SJSA1 (cell line): Measurements from ENCODE around the gene SULT2B1. TPM values are rescaled to one million over a fixed set of nuclear protein-coding genes. Genes with fewer than 3 reads are reported as not detected.

Experiments used
- DNase-seq, 2 experiments: peaks; one replicate each; pipeline ENCODE4 v3.0.0-alpha.2; 2015 to 2020; ENCODE audit warnings: low spot score in 2 of 2, low read depth in 1 of 2
- H3K27ac ChIP-seq: fragments of 250-450 bp; sonication (Bioruptor Pico); 2 replicates; pipeline ENCODE4 v1.5.1; 2020; ENCODE audit warnings: mild to moderate bottlenecking, moderate library complexity
- H3K27me3 ChIP-seq: fragments of 250-450 bp; sonication (Bioruptor Pico); replicated peaks from 2 replicates; pipeline ENCODE4 v1.5.1; 2020; ENCODE audit warnings: mild to moderate bottlenecking, moderate library complexity
- H3K36me3 ChIP-seq: fragments of 250-450 bp; sonication (Bioruptor Pico); 2 replicates; pipeline ENCODE4 v1.5.1; 2020; ENCODE audit warnings: mild to moderate bottlenecking
- H3K4me1 ChIP-seq: fragments of 250-450 bp; sonication (Bioruptor Pico); replicated peaks from 2 replicates; pipeline ENCODE4 v1.6.1; 2021; ENCODE audit warnings: mild to moderate bottlenecking
- H3K4me3 ChIP-seq: fragments of 250-450 bp; sonication (Bioruptor Pico); 2 replicates; pipeline ENCODE4 v1.5.1; 2020; ENCODE audit warnings: mild to moderate bottlenecking
- H3K9me3 ChIP-seq: fragments of 250-450 bp; sonication (Bioruptor Pico); replicated peaks from 2 replicates; pipeline ENCODE4 v1.5.1; 2020; ENCODE audit warnings: mild to moderate bottlenecking
- total RNA-seq: library from RNA; depleted of rRNA; stranded (reverse); fragments of >200 nt; shearing (Covaris generic); gene quantifications from 2 replicates; pipeline ENCODE4 v1.2.3, GENCODE V29; 2014

The SULT2B1 gene
- total RNA-seq, 1 experiment from 2014 or later, result 0.37 TPM

GRCh38 chr19:48637449-48637947 is 85.5 kb downstream of the SULT2B1 start:
- Histone ChIP-seq H3K4me1 (peaks cover 37% of the 10 kb centered on the region), H3K9me3 (no peaks in the 10 kb centered on the region)

GRCh38 chr19:48637948-48638830 is 86.2 kb downstream of the SULT2B1 start:
- peak; percentile 59 to 84 for DNase-seq
- H3K27me3 ChIP-seq, result peaks cover 5% of the 10 kb centered on the region
- H3K27ac ChIP-seq, result peak overlapping the region; percentile 58
- H3K4me3 ChIP-seq, result peak overlapping the region; percentile 31
- H3K4me1 ChIP-seq, result peaks cover 37% of the 10 kb centered on the region
- no peaks in the 10 kb centered on the region for H3K9me3 ChIP-seq
- H3K36me3 ChIP-seq, result no peaks in the 10 kb centered on the region

More at GRCh38 chr19:48637449-48637947, 85.5 kb downstream of the SULT2B1 start:
- H3K27ac ChIP-seq, result peak overlapping the region; percentile 58
- H3K4me3 ChIP-seq, result peak overlapping the region; percentile 31
- DNase-seq, result peak; percentile 94 to 98
- H3K36me3 ChIP-seq, result no peaks in the 10 kb centered on the region
- H3K27me3 ChIP-seq, result peaks cover 5% of the 10 kb centered on the region

- no peak for DNase-seq
- no peak overlapping the region for H3K4me3 ChIP-seq
These were observed 86.9 kb downstream of the SULT2B1 start for GRCh38 chr19:48638831-48639381.

GRCh38 chr19:48639483-48640375 is 87.8 kb downstream of the SULT2B1 start:
- Histone ChIP-seq H3K9me3 (no peaks in the 10 kb centered on the region), H3K4me3 (no peak overlapping the region), H3K4me1 (peaks cover 27% of the 10 kb centered on the region), H3K27me3 (peaks cover 5% of the 10 kb centered on the region), H3K27ac (no peak overlapping the region), H3K36me3 (no peaks in the 10 kb centered on the region)
- DNase-seq, result no peak

More at GRCh38 chr19:48638831-48639381, 86.9 kb downstream of the SULT2B1 start:
- H3K27me3 ChIP-seq, result peaks cover 5% of the 10 kb centered on the region
- no peak overlapping the region for H3K27ac ChIP-seq
- H3K9me3 ChIP-seq, result no peaks in the 10 kb centered on the region
- peaks cover 35% of the 10 kb centered on the region for H3K4me1 ChIP-seq
- no peaks in the 10 kb centered on the region for H3K36me3 ChIP-seq

- no peak for DNase-seq
- H3K4me3 ChIP-seq, result no peak overlapping the region
- peaks cover 18% of the 10 kb centered on the region for H3K4me1 ChIP-seq
- peaks cover 13% of the 10 kb centered on the region for H3K27me3 ChIP-seq
- H3K9me3 ChIP-seq, result no peaks in the 10 kb centered on the region
- no peaks in the 10 kb centered on the region for H3K36me3 ChIP-seq
- H3K27ac ChIP-seq, result no peak overlapping the region
These were observed 89.9 kb downstream of the SULT2B1 start for GRCh38 chr19:48641850-48642249.

GRCh38 chr19:48642862-48643261 is 90.9 kb downstream of the SULT2B1 start:
- H3K9me3 ChIP-seq, result no peaks in the 10 kb centered on the region
- H3K27ac ChIP-seq, result no peak overlapping the region
- H3K36me3 ChIP-seq, result no peaks in the 10 kb centered on the region
- no peak for DNase-seq
- no peak overlapping the region for H3K4me3 ChIP-seq
- peaks cover 13% of the 10 kb centered on the region for H3K27me3 ChIP-seq
- H3K4me1 ChIP-seq, result peaks cover 9% of the 10 kb centered on the region

DNA sequence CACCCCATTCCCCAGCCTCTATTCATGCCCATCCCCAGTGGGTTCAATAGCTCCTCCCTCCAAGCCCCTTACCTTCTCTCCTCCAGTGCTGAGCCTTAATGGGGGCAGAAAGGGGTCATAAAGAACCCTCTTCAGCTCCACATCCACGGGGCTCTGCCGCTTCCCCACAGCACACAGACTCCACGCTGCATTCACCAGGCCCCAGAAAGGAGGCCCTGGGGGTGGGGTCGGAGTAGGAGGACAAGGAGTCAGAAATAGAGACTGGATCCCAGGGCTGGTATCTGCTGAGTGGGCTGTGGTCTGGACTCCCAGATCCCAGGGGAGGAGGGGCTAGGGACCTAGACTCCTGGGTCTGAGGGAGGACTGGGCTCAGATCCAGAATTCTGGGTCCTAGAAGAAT is 92.4 kb downstream of the SULT2B1 start:
- peaks cover 13% of the 10 kb centered on the region for H3K4me1 ChIP-seq
- H3K4me3 ChIP-seq, result no peak overlapping the region
- peaks cover 13% of the 10 kb centered on the region for H3K27me3 ChIP-seq
- H3K27ac ChIP-seq, result no peak overlapping the region
- no peak for DNase-seq
- no peaks in the 10 kb centered on the region for H3K9me3 ChIP-seq
- H3K36me3 ChIP-seq, result no peaks in the 10 kb centered on the region

- no peak overlapping the region for H3K27ac ChIP-seq
- H3K27me3 ChIP-seq, result peaks cover 13% of the 10 kb centered on the region
- peak in 1 of 2 experiments; percentile 59 for DNase-seq
- no peaks in the 10 kb centered on the region for H3K9me3 ChIP-seq
- no peak overlapping the region for H3K4me3 ChIP-seq
- H3K36me3 ChIP-seq, result no peaks in the 10 kb centered on the region
- peaks cover 19% of the 10 kb centered on the region for H3K4me1 ChIP-seq
These were observed 93.1 kb downstream of the SULT2B1 start for GRCh38 chr19:48644839-48645619.

DNA sequence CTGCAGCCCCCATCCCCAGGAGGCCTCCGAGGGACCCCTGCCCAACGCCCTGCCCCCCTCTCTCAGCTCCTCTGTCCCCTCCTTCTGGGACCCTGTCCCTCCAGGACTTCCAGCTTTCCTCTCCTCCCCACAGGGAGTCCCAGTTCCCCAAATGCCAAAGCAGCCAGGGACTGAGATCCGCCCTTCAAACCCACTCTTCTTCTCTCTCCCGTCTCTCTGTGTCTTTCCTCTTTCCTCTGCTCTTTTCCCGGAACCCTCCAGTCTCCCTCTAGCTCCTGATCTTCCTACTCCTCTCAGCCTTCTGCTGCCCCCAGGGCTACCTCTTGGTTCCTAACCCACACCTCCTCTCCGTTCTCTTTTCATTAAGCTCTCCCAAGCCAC is 93.6 kb downstream of the SULT2B1 start:
- Histone ChIP-seq H3K9me3 (no peaks in the 10 kb centered on the region), H3K4me1 (peaks cover 19% of the 10 kb centered on the region), H3K36me3 (no peaks in the 10 kb centered on the region), H3K4me3 (no peak overlapping the region), H3K27me3 (peaks cover 13% of the 10 kb centered on the region), H3K27ac (no peak overlapping the region)
- DNase-seq, result no peak

GRCh38 chr19:48646001-48646721 is 94.2 kb downstream of the SULT2B1 start, which contains the start of gene CA11:
Gene CA11, minus strand, starts transcription at chr19:48646187. Its CDS starts 555 bp downstream, at chr19:48645632.
- Histone ChIP-seq H3K27ac (no peak within 1 kb of the TSS), H3K4me3 (peak within 1 kb of the TSS; percentile 24), H3K36me3 (no peaks in the 10 kb centered on the region), H3K9me3 (no peaks in the 10 kb centered on the region), H3K27me3 (peaks cover 13% of the 10 kb centered on the region), H3K4me1 (peaks cover 19% of the 10 kb centered on the region)
- peak; percentile 65 to 88 for DNase-seq

GRCh38 chr19:48646722-48647216 is 94.8 kb downstream of the SULT2B1 start:
- H3K27me3 ChIP-seq, result peaks cover 13% of the 10 kb centered on the region
- peak overlapping the region; percentile 24 for H3K4me3 ChIP-seq
- H3K9me3 ChIP-seq, result no peaks in the 10 kb centered on the region
- no peak overlapping the region for H3K27ac ChIP-seq
- H3K36me3 ChIP-seq, result no peaks in the 10 kb centered on the region
- no peak for DNase-seq
- H3K4me1 ChIP-seq, result peaks cover 19% of the 10 kb centered on the region

- no peaks in the 10 kb centered on the region for H3K36me3 ChIP-seq
- H3K4me3 ChIP-seq, result no peak overlapping the region
These were observed 96.2 kb downstream of the SULT2B1 start for GRCh38 chr19:48648134-48648533.

More at GRCh38 chr19:48648134-48648533, 96.2 kb downstream of the SULT2B1 start:
- DNase-seq, result no peak
- H3K4me1 ChIP-seq, result peaks cover 22% of the 10 kb centered on the region
- H3K27me3 ChIP-seq, result peaks cover 13% of the 10 kb centered on the region
- H3K9me3 ChIP-seq, result no peaks in the 10 kb centered on the region
- H3K27ac ChIP-seq, result no peak overlapping the region
